ENCODE measurements around the gene BTBD6.

DNA sequence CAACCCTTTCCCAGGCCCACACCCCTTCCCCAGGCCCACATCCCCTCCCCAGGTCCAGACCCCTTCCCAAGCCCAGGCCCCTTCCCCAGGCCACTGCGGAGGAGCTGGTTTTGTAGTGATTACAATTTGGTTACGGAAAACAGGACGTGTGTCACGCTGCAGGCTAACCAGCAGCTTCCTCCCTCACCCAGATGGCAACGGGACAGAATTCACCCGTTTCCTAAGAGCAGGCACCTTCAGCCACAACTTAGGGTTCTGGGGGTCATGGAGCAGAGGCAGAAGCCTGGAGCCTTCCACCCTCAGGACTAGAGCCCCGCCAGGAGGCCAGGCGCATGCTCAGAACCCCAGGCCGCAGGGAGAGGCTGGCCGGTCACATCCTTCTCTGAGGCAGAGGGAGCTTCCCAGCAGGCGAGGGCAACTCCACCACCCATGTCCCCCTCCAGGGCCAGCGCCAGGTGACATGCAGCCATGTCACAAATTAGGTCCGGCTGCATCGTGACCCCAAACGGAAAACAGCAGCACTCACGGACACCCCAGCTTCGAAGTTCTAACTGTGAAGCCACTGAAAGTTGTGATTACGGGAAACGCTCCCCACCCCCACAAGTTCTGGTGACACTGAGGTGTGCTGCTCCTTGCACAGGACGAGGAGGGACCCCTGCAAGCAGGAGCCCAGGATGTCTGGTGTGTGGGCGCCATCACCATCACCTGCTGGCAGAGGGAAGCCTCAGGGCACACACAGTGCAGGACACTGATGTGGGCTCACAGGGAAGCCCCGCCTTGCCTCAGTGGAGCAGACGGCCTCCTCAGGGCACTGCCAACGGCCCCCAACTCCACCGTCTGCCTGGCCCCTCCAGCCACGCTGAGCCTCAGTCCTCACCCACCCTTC is 44.7 kb downstream of the BTBD6 start:
- TF ChIP-seq, protein P1, sequence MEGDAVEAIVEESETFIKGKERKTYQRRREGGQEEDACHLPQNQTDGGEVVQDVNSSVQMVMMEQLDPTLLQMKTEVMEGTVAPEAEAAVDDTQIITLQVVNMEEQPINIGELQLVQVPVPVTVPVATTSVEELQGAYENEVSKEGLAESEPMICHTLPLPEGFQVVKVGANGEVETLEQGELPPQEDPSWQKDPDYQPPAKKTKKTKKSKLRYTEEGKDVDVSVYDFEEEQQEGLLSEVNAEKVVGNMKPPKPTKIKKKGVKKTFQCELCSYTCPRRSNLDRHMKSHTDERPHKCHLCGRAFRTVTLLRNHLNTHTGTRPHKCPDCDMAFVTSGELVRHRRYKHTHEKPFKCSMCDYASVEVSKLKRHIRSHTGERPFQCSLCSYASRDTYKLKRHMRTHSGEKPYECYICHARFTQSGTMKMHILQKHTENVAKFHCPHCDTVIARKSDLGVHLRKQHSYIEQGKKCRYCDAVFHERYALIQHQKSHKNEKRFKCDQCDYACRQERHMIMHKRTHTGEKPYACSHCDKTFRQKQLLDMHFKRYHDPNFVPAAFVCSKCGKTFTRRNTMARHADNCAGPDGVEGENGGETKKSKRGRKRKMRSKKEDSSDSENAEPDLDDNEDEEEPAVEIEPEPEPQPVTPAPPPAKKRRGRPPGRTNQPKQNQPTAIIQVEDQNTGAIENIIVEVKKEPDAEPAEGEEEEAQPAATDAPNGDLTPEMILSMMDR (IDR thresholded peaks at IDR 0.05; ENCODE audit: borderline replicate concordance, extremely low read depth, low read length, poor library complexity, severe bottlenecking), result no peak
- TF ChIP-seq EZH2 (IDR thresholded peaks at IDR 0.05; ENCODE audit: borderline replicate concordance, low read depth, low read length, severe bottlenecking), result no peak
